Measurements from ENCODE around the gene TMEM141.

Gene TMEM141

DNA sequence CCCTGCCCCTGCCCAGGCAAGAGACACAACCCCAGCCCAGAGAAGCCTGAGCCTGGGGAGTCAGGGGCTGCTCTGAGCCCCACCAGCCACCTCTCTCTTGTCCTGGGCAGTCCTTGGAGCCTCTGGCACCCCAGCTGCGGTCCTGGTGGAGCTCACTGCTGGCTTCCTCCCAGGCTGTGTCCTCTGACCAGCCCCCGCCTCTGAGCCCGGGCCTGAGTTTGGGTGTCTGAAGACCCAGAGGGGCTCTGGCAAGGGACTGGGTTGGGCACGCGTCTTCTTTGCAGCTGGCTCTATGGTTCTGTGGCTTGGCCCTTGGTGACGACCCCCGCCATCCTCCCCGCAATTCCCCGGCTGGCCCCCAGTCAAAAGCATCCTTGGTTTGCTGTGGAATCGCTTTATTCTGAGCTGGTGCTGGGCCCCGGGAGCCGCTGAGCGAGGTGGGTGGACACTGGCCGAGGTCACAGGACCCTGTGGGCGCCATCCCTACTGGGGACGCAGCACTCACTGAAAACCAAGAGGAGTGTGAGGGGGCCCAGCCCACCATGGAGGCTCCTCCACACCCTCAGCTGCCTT is 47.4 kb upstream of the TMEM141 start:
- Histone ChIP-seq H3K9ac (ENCODE audit: low read depth, low read length, poor library complexity) (no peak overlapping the region), H3K14ac (ENCODE audit: low read length) (no peak overlapping the region), H3K4me3 (ENCODE audit: low read length in 2 of 2) (no peak overlapping the region), H4K91ac (ENCODE audit: low read depth, low read length, poor library complexity) (no peak overlapping the region), H3K4me2 (ENCODE audit: insufficient read depth, low read length, poor library complexity, severe bottlenecking) (peak overlapping the region; percentile 11), H3K36me3 (replicated peaks in 1 of 2; ENCODE audit: control insufficient read depth in 2 of 2, insufficient read depth in 2 of 2, low read length in 2 of 2) (no peaks in the 10 kb centered on the region), H3K9me3 (replicated peaks in 1 of 2; ENCODE audit: control insufficient read depth in 2 of 2, insufficient read depth in 1 of 2, low read depth in 1 of 2, low read length in 2 of 2) (no peaks in the 10 kb centered on the region), H3K27ac (replicated peaks; ENCODE audit: low read length) (no peak overlapping the region), H2BK120ac (ENCODE audit: low read depth, low read length) (no peak overlapping the region), H3K79me1 (ENCODE audit: low read depth, low read length) (no peaks in the 10 kb centered on the region), H3K27me3 (ENCODE audit: control insufficient read depth in 3 of 3, insufficient read depth in 3 of 3, low read depth in 1 of 3, low read length in 3 of 3) (peaks cover 2 to 63% (median 4%) of the 10 kb centered on the region in 3 experiments), H3K23ac (ENCODE audit: low read depth, low read length, poor library complexity) (peak overlapping the region; percentile 55), H3K4ac (ENCODE audit: low read length) (no peak overlapping the region), H3K4me1 (ENCODE audit: control insufficient read depth in 2 of 2, insufficient read depth in 1 of 2, low read depth in 1 of 2, low read length in 2 of 2) (peaks cover 7% of the 10 kb centered on the region in 2 donors), H2BK5ac (ENCODE audit: low read length) (peak overlapping the region; percentile 13), H2AK5ac (ENCODE audit: low read depth, low read length) (peak overlapping the region; percentile 98), H2BK15ac (ENCODE audit: low read length) (peak overlapping the region; percentile 94), H2BK12ac (ENCODE audit: low read length) (no peak overlapping the region), H2AFZ (ENCODE audit: low read length) (no peak overlapping the region), H3K18ac (ENCODE audit: low read length) (peak overlapping the region; percentile 89), H4K8ac (ENCODE audit: low read depth, low read length) (peak overlapping the region; percentile 17)
- DNase-seq (ENCODE audit: low spot score) = no peak
- no CpG with 5 or more reads among the region's 16 CpGs for WGBS, 2 donors (ENCODE audit: extremely low coverage in 2 of 2, insufficient read length in 2 of 2, insufficient replicate concordance in 1 of 2)

DNA sequence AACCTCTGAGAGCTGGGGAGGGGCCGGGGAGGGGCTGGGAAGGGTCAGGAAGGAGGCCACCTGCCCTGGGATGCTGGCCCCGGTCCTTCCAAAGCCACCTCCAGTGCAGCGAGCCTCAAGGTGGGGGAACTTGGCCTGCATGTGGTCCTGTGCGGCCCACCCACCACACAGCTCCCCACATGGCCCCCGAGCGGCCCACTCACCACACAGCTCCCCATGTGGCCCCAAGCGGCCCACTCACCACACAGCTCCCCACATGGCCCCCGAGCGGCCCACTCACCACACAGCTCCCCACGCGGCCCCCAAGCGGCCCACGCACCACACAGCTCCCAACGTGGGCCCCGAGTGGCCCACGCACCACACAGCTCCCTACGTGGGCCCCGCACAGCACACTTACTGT is 46.4 kb upstream of the TMEM141 start:
- WGBS, 2 donors (ENCODE audit: extremely low coverage in 2 of 2, insufficient read length in 2 of 2, insufficient replicate concordance in 1 of 2) = no CpG with 5 or more reads among the region's 18 CpGs
- H3K9ac ChIP-seq (ENCODE audit: low read depth, low read length, poor library complexity) = no peak overlapping the region
- H2AK5ac ChIP-seq (ENCODE audit: low read depth, low read length) = peak overlapping the region; percentile 75
- no peak overlapping the region for H3K14ac ChIP-seq (ENCODE audit: low read length)
- H2BK12ac ChIP-seq (ENCODE audit: low read length) = no peak overlapping the region
- H3K4me3 ChIP-seq (ENCODE audit: low read length in 2 of 2) = no peak overlapping the region
- H3K4me1 ChIP-seq (ENCODE audit: control insufficient read depth in 2 of 2, insufficient read depth in 1 of 2, low read depth in 1 of 2, low read length in 2 of 2) = peaks cover 7% of the 10 kb centered on the region in 2 donors
- DNase-seq (ENCODE audit: low spot score) = no peak
- H3K23ac ChIP-seq (ENCODE audit: low read depth, low read length, poor library complexity) = no peak overlapping the region
- no peaks in the 10 kb centered on the region for H3K9me3 ChIP-seq (replicated peaks in 1 of 2; ENCODE audit: control insufficient read depth in 2 of 2, insufficient read depth in 1 of 2, low read depth in 1 of 2, low read length in 2 of 2)
- no peak overlapping the region for H4K8ac ChIP-seq (ENCODE audit: low read depth, low read length)
- H3K36me3 ChIP-seq (replicated peaks in 1 of 2; ENCODE audit: control insufficient read depth in 2 of 2, insufficient read depth in 2 of 2, low read length in 2 of 2) = no peaks in the 10 kb centered on the region
- H3K4me2 ChIP-seq (ENCODE audit: insufficient read depth, low read length, poor library complexity, severe bottlenecking) = no peak overlapping the region
- no peak overlapping the region for H3K4ac ChIP-seq (ENCODE audit: low read length)
- peaks cover 2 to 60% (median 2%) of the 10 kb centered on the region in 3 experiments for H3K27me3 ChIP-seq (ENCODE audit: control insufficient read depth in 3 of 3, insufficient read depth in 3 of 3, low read depth in 1 of 3, low read length in 3 of 3)
- H2BK5ac ChIP-seq (ENCODE audit: low read length) = no peak overlapping the region
- H3K79me1 ChIP-seq (ENCODE audit: low read depth, low read length) = no peaks in the 10 kb centered on the region
- no peak overlapping the region for H3K18ac ChIP-seq (ENCODE audit: low read length)
- H2BK120ac ChIP-seq (ENCODE audit: low read depth, low read length) = no peak overlapping the region
- H2AFZ ChIP-seq (ENCODE audit: low read length) = no peak overlapping the region
- no peak overlapping the region for H2BK15ac ChIP-seq (ENCODE audit: low read length)
- H4K91ac ChIP-seq (ENCODE audit: low read depth, low read length, poor library complexity) = no peak overlapping the region
- H3K27ac ChIP-seq (replicated peaks; ENCODE audit: low read length) = no peak overlapping the region

DNA sequence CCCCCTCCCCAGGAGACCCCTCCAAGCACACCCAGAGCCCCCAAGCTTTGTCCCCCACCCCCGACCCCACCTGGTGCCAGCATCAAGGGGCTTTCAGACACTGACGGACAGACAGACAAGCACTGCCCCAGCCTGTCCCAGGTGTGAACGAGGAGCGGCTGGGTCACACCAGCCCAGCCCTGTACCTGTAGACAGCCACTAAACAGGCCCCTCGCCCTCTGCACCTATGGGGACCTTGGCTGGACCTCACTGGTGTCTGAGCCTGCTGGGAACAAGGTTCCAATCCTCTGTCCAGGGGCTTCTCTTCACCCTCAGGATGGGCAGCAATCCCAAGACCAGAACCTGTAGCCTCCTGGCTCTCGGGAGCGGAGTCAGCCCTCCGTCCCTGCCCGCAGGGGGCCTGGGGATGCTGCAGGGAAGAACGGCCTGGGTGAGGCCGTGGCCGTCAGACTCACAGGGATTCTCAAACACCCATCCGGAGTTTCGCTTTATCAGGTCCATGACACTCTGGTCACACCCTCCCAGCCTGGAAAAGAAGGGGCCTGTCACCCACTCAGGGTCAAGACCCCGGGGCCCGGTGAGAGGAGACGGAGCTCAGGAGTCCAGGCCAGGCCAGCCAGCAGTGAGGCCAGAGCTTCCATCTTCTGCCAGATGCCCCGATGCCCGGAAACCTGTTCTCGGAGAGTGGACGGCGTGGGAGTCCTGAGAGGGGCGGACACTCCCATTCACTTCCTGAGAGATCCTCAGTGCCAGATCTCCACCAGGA is 45.6 kb upstream of the TMEM141 start:
- Histone ChIP-seq H2BK12ac (ENCODE audit: low read length) (no peak overlapping the region), H3K36me3 (replicated peaks in 1 of 2; ENCODE audit: control insufficient read depth in 2 of 2, insufficient read depth in 2 of 2, low read length in 2 of 2) (no peaks in the 10 kb centered on the region), H3K4me2 (ENCODE audit: insufficient read depth, low read length, poor library complexity, severe bottlenecking) (no peak overlapping the region), H3K79me1 (ENCODE audit: low read depth, low read length) (no peaks in the 10 kb centered on the region), H4K8ac (ENCODE audit: low read depth, low read length) (no peak overlapping the region), H2BK15ac (ENCODE audit: low read length) (peak overlapping the region; percentile 4), H3K23ac (ENCODE audit: low read depth, low read length, poor library complexity) (no peak overlapping the region), H3K18ac (ENCODE audit: low read length) (peak overlapping the region; percentile 38), H2AK5ac (ENCODE audit: low read depth, low read length) (peak overlapping the region; percentile 79), H2BK5ac (ENCODE audit: low read length) (no peak overlapping the region), H4K91ac (ENCODE audit: low read depth, low read length, poor library complexity) (no peak overlapping the region), H2AFZ (ENCODE audit: low read length) (no peak overlapping the region), H3K27ac (replicated peaks; ENCODE audit: low read length) (no peak overlapping the region), H3K14ac (ENCODE audit: low read length) (no peak overlapping the region), H3K9ac (ENCODE audit: low read depth, low read length, poor library complexity) (no peak overlapping the region), H3K4me1 (ENCODE audit: control insufficient read depth in 2 of 2, insufficient read depth in 1 of 2, low read depth in 1 of 2, low read length in 2 of 2) (peaks cover 7% of the 10 kb centered on the region in 2 donors), H3K4me3 (ENCODE audit: low read length in 2 of 2) (no peak overlapping the region), H3K9me3 (replicated peaks in 1 of 2; ENCODE audit: control insufficient read depth in 2 of 2, insufficient read depth in 1 of 2, low read depth in 1 of 2, low read length in 2 of 2) (no peaks in the 10 kb centered on the region), H2BK120ac (ENCODE audit: low read depth, low read length) (no peak overlapping the region), H3K4ac (ENCODE audit: low read length) (no peak overlapping the region), H3K27me3 (ENCODE audit: control insufficient read depth in 3 of 3, insufficient read depth in 3 of 3, low read depth in 1 of 3, low read length in 3 of 3) (peaks cover 2 to 52% (median 2%) of the 10 kb centered on the region in 3 experiments)
- DNase-seq (ENCODE audit: low spot score) = no peak
- no CpG with 5 or more reads among the region's 23 CpGs for WGBS, 2 donors (ENCODE audit: extremely low coverage in 2 of 2, insufficient read length in 2 of 2, insufficient replicate concordance in 1 of 2)

DNA sequence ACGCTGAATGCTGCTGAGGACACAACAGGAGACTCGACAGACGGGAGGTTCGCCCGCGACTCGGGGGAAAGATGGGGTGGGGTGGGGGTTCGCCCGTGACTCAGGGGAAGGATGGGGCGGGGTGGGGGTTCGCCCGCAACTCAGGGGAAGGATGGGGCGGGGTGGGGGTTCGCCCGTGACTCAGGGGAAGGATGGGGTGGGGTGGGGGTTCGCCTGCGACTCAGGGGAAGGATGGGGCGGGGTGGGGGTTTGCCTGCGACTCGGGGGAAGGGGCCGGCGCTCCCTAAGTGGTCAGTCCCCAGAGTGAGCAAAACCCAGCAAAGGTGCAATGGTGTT is 45.0 kb upstream of the TMEM141 start:
- Histone ChIP-seq H3K9me3 (replicated peaks in 1 of 2; ENCODE audit: control insufficient read depth in 2 of 2, insufficient read depth in 1 of 2, low read depth in 1 of 2, low read length in 2 of 2) (peaks cover 0 to 2% of the 10 kb centered on the region in 2 donors), H2AFZ (ENCODE audit: low read length) (no peak overlapping the region), H3K4me2 (ENCODE audit: insufficient read depth, low read length, poor library complexity, severe bottlenecking) (no peak overlapping the region), H4K91ac (ENCODE audit: low read depth, low read length, poor library complexity) (no peak overlapping the region), H2AK5ac (ENCODE audit: low read depth, low read length) (peak overlapping the region; percentile 81), H3K9ac (ENCODE audit: low read depth, low read length, poor library complexity) (no peak overlapping the region), H2BK5ac (ENCODE audit: low read length) (peak overlapping the region; percentile 39), H3K4me1 (ENCODE audit: control insufficient read depth in 2 of 2, insufficient read depth in 1 of 2, low read depth in 1 of 2, low read length in 2 of 2) (peaks cover 7% of the 10 kb centered on the region in 2 donors), H3K4ac (ENCODE audit: low read length) (no peak overlapping the region), H3K4me3 (ENCODE audit: low read length in 2 of 2) (no peak overlapping the region), H2BK15ac (ENCODE audit: low read length) (no peak overlapping the region), H2BK12ac (ENCODE audit: low read length) (no peak overlapping the region), H3K79me1 (ENCODE audit: low read depth, low read length) (no peaks in the 10 kb centered on the region), H3K27me3 (ENCODE audit: control insufficient read depth in 3 of 3, insufficient read depth in 3 of 3, low read depth in 1 of 3, low read length in 3 of 3) (peaks cover 2 to 47% (median 2%) of the 10 kb centered on the region in 3 experiments), H3K23ac (ENCODE audit: low read depth, low read length, poor library complexity) (no peak overlapping the region), H3K18ac (ENCODE audit: low read length) (no peak overlapping the region), H4K8ac (ENCODE audit: low read depth, low read length) (no peak overlapping the region), H3K27ac (replicated peaks; ENCODE audit: low read length) (no peak overlapping the region), H3K14ac (ENCODE audit: low read length) (no peak overlapping the region), H3K36me3 (replicated peaks in 1 of 2; ENCODE audit: control insufficient read depth in 2 of 2, insufficient read depth in 2 of 2, low read length in 2 of 2) (no peaks in the 10 kb centered on the region), H2BK120ac (ENCODE audit: low read depth, low read length) (no peak overlapping the region)
- no peak for DNase-seq (ENCODE audit: low spot score)
- WGBS, 2 donors (ENCODE audit: extremely low coverage in 2 of 2, insufficient read length in 2 of 2, insufficient replicate concordance in 1 of 2) = no CpG with 5 or more reads among the region's 22 CpGs
